IMR-90 (cell line): Measurements from ENCODE around the gene KCNK15. TPM values are rescaled to one million over a fixed set of nuclear protein-coding genes. Genes with fewer than 3 reads are reported as not detected.

ENCODE experiments used
- ATAC-seq: fragments of 200-7000 bp; cut with Tn5 transposase; 2 replicates; pipeline ENCODE4 v1.9.1; 2020; ENCODE audit warnings: low read depth, mild to moderate bottlenecking, moderate library complexity
- BruUV-seq: library from RNA; stranded (reverse); fragments of 400-500 nt; replicated peaks from 2 replicates; lab custom pipeline; 2021; lab: Mats Ljungman, UMichigan
- CTCF ChIA-PET: fragments of 300-600 bp; formaldehyde crosslinking; extraction: SDS; loops from one replicate; lab custom pipeline; 2021; ENCODE audit warnings: antibody characterized with exemption; lab: Yijun Ruan, JAX
- POLR2A ChIA-PET: fragments of 300-600 bp; sonication (Branson Sonifier 250); formaldehyde crosslinking; loops from one replicate; lab custom pipeline; 2022; ENCODE audit warnings: antibody characterized with exemption; ENCODE audit not compliant: unreplicated experiment; lab: Charles Lee
- DNase-seq: peaks from one replicate; pipeline ENCODE4 v3.0.0; 2013
- H2AFZ ChIP-seq: replicated peaks from 2 replicates; pipeline ENCODE3; 2013; ENCODE audit warnings: low read length, mild to moderate bottlenecking; ENCODE audit not compliant: poor library complexity
- H2AK5ac ChIP-seq: 2 replicates; pipeline ENCODE4 v1.6.1; 2013; ENCODE audit warnings: low read depth, low read length, inconsistent platforms
- H2AK9ac ChIP-seq: replicated peaks from 2 replicates; pipeline ENCODE3; 2013; ENCODE audit warnings: mild to moderate bottlenecking, low read depth, low read length, moderate library complexity; ENCODE audit not compliant: poor library complexity
- H2BK120ac ChIP-seq: 2 replicates; pipeline ENCODE4 v1.6.1; 2013; ENCODE audit warnings: low read depth, low read length, inconsistent platforms
- H2BK15ac ChIP-seq: 3 replicates; pipeline ENCODE4 v1.6.1; 2013; ENCODE audit warnings: low read depth, low read length, inconsistent platforms
- H2BK20ac ChIP-seq: 2 replicates; pipeline ENCODE4 v1.6.1; 2013; ENCODE audit warnings: low read depth, mild to moderate bottlenecking, inconsistent platforms, low read length, moderate library complexity
- H2BK5ac ChIP-seq: 2 replicates; pipeline ENCODE4 v1.6.1; 2013; ENCODE audit warnings: mild to moderate bottlenecking, low read depth, low read length, inconsistent platforms; ENCODE audit not compliant: poor library complexity, severe bottlenecking
- H3K14ac ChIP-seq: replicated peaks from 2 replicates; pipeline ENCODE4 v1.6.1; 2013; ENCODE audit warnings: low read depth, low read length, inconsistent platforms
- H3K18ac ChIP-seq: 2 replicates; pipeline ENCODE4 v1.6.1; 2013; ENCODE audit warnings: low read depth, low read length, control low read depth
- H3K23ac ChIP-seq: 2 replicates; pipeline ENCODE4 v1.6.1; 2013; ENCODE audit warnings: low read depth, low read length, inconsistent platforms
- H3K27ac ChIP-seq: 2 replicates; pipeline ENCODE4 v1.5.1; 2013; ENCODE audit warnings: mild to moderate bottlenecking, control low read depth, low read length; ENCODE audit not compliant: insufficient read depth
- H3K27me3 ChIP-seq: 2 replicates; pipeline ENCODE4 v1.6.1; 2013; ENCODE audit warnings: low read length; ENCODE audit not compliant: control insufficient read depth, insufficient read depth
- H3K36me3 ChIP-seq: 2 replicates; pipeline ENCODE4 v1.6.1; 2013; ENCODE audit warnings: low read length, mixed read lengths; ENCODE audit not compliant: control insufficient read depth, insufficient read depth
- H3K4ac ChIP-seq: 2 replicates; pipeline ENCODE4 v1.6.1; 2013; ENCODE audit warnings: low read depth, low read length, inconsistent platforms
- H3K4me1 ChIP-seq: 2 replicates; pipeline ENCODE4 v1.6.1; 2013; ENCODE audit warnings: low read length, mixed read lengths; ENCODE audit not compliant: control insufficient read depth, insufficient read depth
- H3K4me2 ChIP-seq: 2 replicates; pipeline ENCODE4 v1.6.1; 2013; ENCODE audit warnings: low read depth, mild to moderate bottlenecking, control low read depth, low read length, moderate library complexity
- H3K4me3 ChIP-seq: 2 replicates; pipeline ENCODE4 v1.5.1; 2013; ENCODE audit warnings: low read depth, mild to moderate bottlenecking, control low read depth, low read length, moderate library complexity; ENCODE audit not compliant: insufficient read depth
- H3K56ac ChIP-seq: 2 replicates; pipeline ENCODE4 v1.6.1; 2013; ENCODE audit warnings: low read length, inconsistent platforms; ENCODE audit not compliant: insufficient read depth; ENCODE audit errors: extremely low read depth
- H3K79me1 ChIP-seq, 2 experiments: 2 replicates each; pipeline ENCODE4 v1.6.1; 2013; ENCODE audit warnings: low read length in 2 of 2, inconsistent platforms in 1 of 2, low read depth in 1 of 2
- H3K9ac ChIP-seq: 2 replicates; pipeline ENCODE4 v1.6.1; 2013; ENCODE audit warnings: low read depth, low read length, control low read depth
- H3K9me1 ChIP-seq: 2 replicates; pipeline ENCODE4 v1.6.1; 2013; ENCODE audit warnings: low read length, inconsistent platforms; ENCODE audit not compliant: insufficient read depth
- H3K9me3 ChIP-seq: 2 replicates; pipeline ENCODE4 v1.6.1; 2013; ENCODE audit warnings: low read length; ENCODE audit not compliant: control insufficient read depth, insufficient read depth
- H4K20me1 ChIP-seq: 2 replicates; pipeline ENCODE4 v1.6.1; 2013; ENCODE audit warnings: low read length, inconsistent platforms; ENCODE audit not compliant: insufficient read depth
- H4K5ac ChIP-seq: 2 replicates; pipeline ENCODE4 v1.6.1; 2013; ENCODE audit warnings: mild to moderate bottlenecking, low read depth, low read length, control low read depth
- H4K8ac ChIP-seq, 2 experiments: 2 replicates each; pipeline ENCODE4 v1.6.1; 2013; ENCODE audit warnings: low read depth in 2 of 2, low read length in 2 of 2, control low read depth in 1 of 2, inconsistent platforms in 1 of 2
- H4K91ac ChIP-seq: 2 replicates; pipeline ENCODE4 v1.6.1; 2013; ENCODE audit warnings: low read depth, low read length, inconsistent platforms; ENCODE audit not compliant: insufficient read depth
- BHLHE40 ChIP-seq: fragments of 150-350 bp; IDR thresholded peaks from 2 replicates; pipeline ENCODE4 v1.6.1; 2016; ENCODE audit warnings: mild to moderate bottlenecking, low read depth, low read length
- CTCF ChIP-seq: conservative IDR thresholded peaks from 2 replicates; pipeline ENCODE4 v1.5.1; 2012; ENCODE audit warnings: mild to moderate bottlenecking, low read depth, low read length, improper control_type of control experiment
- FOS ChIP-seq: fragments of 150-350 bp; IDR thresholded peaks from 2 replicates; pipeline ENCODE4 v1.6.1; 2016; ENCODE audit warnings: low read depth, low read length
- MAFK ChIP-seq: IDR thresholded peaks from 2 replicates; pipeline ENCODE4 v1.6.1; 2012; ENCODE audit warnings: low read depth, low read length, improper control_type of control experiment
- NFE2L2 ChIP-seq: fragments of 150-350 bp; IDR thresholded peaks from 2 replicates; pipeline ENCODE4 v1.6.1; 2016; ENCODE audit warnings: low read depth, mild to moderate bottlenecking, low read length
- POLR2A ChIP-seq: IDR thresholded peaks from 2 replicates; pipeline ENCODE4 v1.6.1; 2012; ENCODE audit warnings: mild to moderate bottlenecking, low read depth, low read length
- RAD21 ChIP-seq: IDR thresholded peaks from 2 replicates; pipeline ENCODE4 v1.6.1; 2012; ENCODE audit warnings: low read length, improper control_type of control experiment
- RCOR1 ChIP-seq: IDR thresholded peaks from 2 replicates; pipeline ENCODE4 v1.6.1; 2012; ENCODE audit warnings: mild to moderate bottlenecking, low read length, improper control_type of control experiment; ENCODE audit not compliant: insufficient replicate concordance
- SMC3 ChIP-seq: fragments of 150-350 bp; IDR thresholded peaks from 2 replicates; pipeline ENCODE4 v1.6.1; 2016; ENCODE audit warnings: low read depth, mild to moderate bottlenecking, antibody characterized with exemption, low read length, moderate library complexity
- WGBS, 2 experiments: methylation state at CpG; one replicate each; pipeline versions ENCODE4 v1.1.5 to v1.1.7; 2013; ENCODE audit warnings: missing lambda C conversion rate in 2 of 2; ENCODE audit not compliant: insufficient read length in 1 of 2; ENCODE audit errors: extremely low coverage in 2 of 2; 5-methylcytosine and 5-hydroxymethylcytosine counted together
- dilution Hi-C: fragments of 300-500 bp; cut with HindIII; formaldehyde crosslinking; loops from one replicate; pipeline ENCODE4 v1.14.3; 2018; ENCODE audit warnings: low sequenced_read_pairs; ENCODE audit not compliant: unreplicated experiment
- in situ Hi-C: fragments of 300-500 bp; cut with MboI; formaldehyde crosslinking; loops from 3 replicates; pipeline ENCODE4 v1.14.3; 2019; ENCODE audit warnings: low sequenced_read_pairs, inconsistent platforms, mixed read lengths
- intact Hi-C: fragments of 100-400 bp; cut with micrococcal nuclease; formaldehyde crosslinking; loops from 2 replicates; pipeline ENCODE4 v1.10.0; 2022
- polyA plus RNA-seq, 3 experiments: library from polyadenylated mRNA; depleted of rRNA; stranded (reverse); fragments of >200 nt; gene quantifications; 2 replicates each; pipeline ENCODE4 v1.2.3, GENCODE V29; 2012; ENCODE audit warnings: low replicate concordance in 1 of 3
- total RNA-seq: library from RNA; depleted of rRNA; stranded (reverse); fragments of >200 nt; gene quantifications from 2 replicates; pipeline ENCODE4 v1.2.3, GENCODE V29; 2012
- TF ChIP-seq, protein P1 (sequence below): fragments of 150-350 bp; IDR thresholded peaks from 2 replicates; pipeline ENCODE4 v1.6.1; 2017; ENCODE audit warnings: mild to moderate bottlenecking, antibody characterized with exemption, low read length, low read depth

KCNK15 gene
- total and polyA plus RNA-seq, 2 of the 4 experiments (the other 2 are of a cell fraction) = not detected

GRCh38 chr20:44745122-44745597, 505 bp upstream of the KCNK15 start:
- no peak overlapping the region for H3K23ac ChIP-seq
- no peak overlapping the region for H3K4me3 ChIP-seq
- no peaks in the 10 kb centered on the region for H3K9me3 ChIP-seq
- no peak overlapping the region for H3K9ac ChIP-seq
- no peak overlapping the region for H2BK15ac ChIP-seq
- no TSS peak for BruUV-seq
- no peak overlapping the region for H2AK9ac ChIP-seq
- no peak overlapping the region for H4K8ac ChIP-seq
- no peak overlapping the region; the same call in 1 of the 2 replicates for H3K4me2 ChIP-seq
- H3K27me3 ChIP-seq = peaks cover 81% of the 10 kb centered on the region
- no peak overlapping the region for H2AFZ ChIP-seq
- no peaks in the 10 kb centered on the region; the same call in 1 of the 2 replicates for H4K20me1 ChIP-seq
- ChIA-PET POLR2A (no interaction called here), CTCF (no interaction called here)
- in situ Hi-C loops = no loop called here
- H2BK20ac ChIP-seq = no peak overlapping the region
- DNase-seq (no peak), ATAC-seq (no peak)
- no peak overlapping the region for H2BK120ac ChIP-seq
- TF ChIP-seq RAD21 (no peak), BHLHE40 (no peak), CTCF (no peak), SMC3 (no peak), POLR2A (no peak), MAFK (no peak), FOS (no peak), RCOR1 (no peak), NFE2L2 (no peak)
- TF ChIP-seq, protein P1, sequence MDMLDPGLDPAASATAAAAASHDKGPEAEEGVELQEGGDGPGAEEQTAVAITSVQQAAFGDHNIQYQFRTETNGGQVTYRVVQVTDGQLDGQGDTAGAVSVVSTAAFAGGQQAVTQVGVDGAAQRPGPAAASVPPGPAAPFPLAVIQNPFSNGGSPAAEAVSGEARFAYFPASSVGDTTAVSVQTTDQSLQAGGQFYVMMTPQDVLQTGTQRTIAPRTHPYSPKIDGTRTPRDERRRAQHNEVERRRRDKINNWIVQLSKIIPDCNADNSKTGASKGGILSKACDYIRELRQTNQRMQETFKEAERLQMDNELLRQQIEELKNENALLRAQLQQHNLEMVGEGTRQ = no peak
- 31 to 93% methylated on average over 3 of the region's 5 CpGs for whole genome bisulfite sequencing, 2 experiments
- H3K4me1 ChIP-seq = peaks cover 1% of the 10 kb centered on the region; the same call in 1 of the 2 replicates
- H4K91ac ChIP-seq = no peak overlapping the region
- no peak overlapping the region for H2BK5ac ChIP-seq
- H2AK5ac ChIP-seq = no peak overlapping the region; the same call in 1 of the 2 replicates
- no peaks in the 10 kb centered on the region for H3K9me1 ChIP-seq
- no peak overlapping the region for H3K14ac ChIP-seq
- H3K36me3 ChIP-seq = no peaks in the 10 kb centered on the region
- H3K4ac ChIP-seq = no peak overlapping the region
- H3K79me1 ChIP-seq = no peaks in the 10 kb centered on the region
- no peak overlapping the region for H3K18ac ChIP-seq
- intact Hi-C loops = loop anchor here (5.0 kb wide), 2 partner anchors 352 to 547 kb away; no protein-coding TSS in a partner anchor
- no peak overlapping the region for H3K56ac ChIP-seq
- H4K5ac ChIP-seq = no peak overlapping the region
- H3K27ac ChIP-seq = no peak overlapping the region
- dilution Hi-C loops = no loop called here
